B cell (primary cell): ENCODE results near the gene ASH1L.

Experiments used
- CTCF ChIP-seq: fragments of 200-600 bp; IDR thresholded peaks from one replicate; pipeline ENCODE4 v1.8.0; 2022; ENCODE audit warnings: antibody characterized with exemption, mild to moderate bottlenecking
- EZH2 ChIP-seq: IDR thresholded peaks from 2 replicates; pipeline ENCODE4 v1.6.1; 2012; ENCODE audit warnings: borderline replicate concordance, low read depth, mild to moderate bottlenecking, moderate library complexity, low read length; ENCODE audit not compliant: insufficient read depth, poor library complexity, severe bottlenecking

- TF ChIP-seq CTCF (no peak), EZH2 (no peak)
These were observed 77.4 kb downstream of the ASH1L start for GRCh38 chr1:155485222-155485621.
